DMS79 (cell line): ENCODE results near the gene IFT27.
"Not testable (repeated sequence)": the region's sequence is repeated elsewhere in the genome, so short reads cannot be mapped to it uniquely, and the experiment has no call there.

Experiments used
- DNase-seq: peaks from one replicate; lab custom pipeline; 2025; lab: John Stamatoyannopoulos, UW

IFT27 gene

DNA sequence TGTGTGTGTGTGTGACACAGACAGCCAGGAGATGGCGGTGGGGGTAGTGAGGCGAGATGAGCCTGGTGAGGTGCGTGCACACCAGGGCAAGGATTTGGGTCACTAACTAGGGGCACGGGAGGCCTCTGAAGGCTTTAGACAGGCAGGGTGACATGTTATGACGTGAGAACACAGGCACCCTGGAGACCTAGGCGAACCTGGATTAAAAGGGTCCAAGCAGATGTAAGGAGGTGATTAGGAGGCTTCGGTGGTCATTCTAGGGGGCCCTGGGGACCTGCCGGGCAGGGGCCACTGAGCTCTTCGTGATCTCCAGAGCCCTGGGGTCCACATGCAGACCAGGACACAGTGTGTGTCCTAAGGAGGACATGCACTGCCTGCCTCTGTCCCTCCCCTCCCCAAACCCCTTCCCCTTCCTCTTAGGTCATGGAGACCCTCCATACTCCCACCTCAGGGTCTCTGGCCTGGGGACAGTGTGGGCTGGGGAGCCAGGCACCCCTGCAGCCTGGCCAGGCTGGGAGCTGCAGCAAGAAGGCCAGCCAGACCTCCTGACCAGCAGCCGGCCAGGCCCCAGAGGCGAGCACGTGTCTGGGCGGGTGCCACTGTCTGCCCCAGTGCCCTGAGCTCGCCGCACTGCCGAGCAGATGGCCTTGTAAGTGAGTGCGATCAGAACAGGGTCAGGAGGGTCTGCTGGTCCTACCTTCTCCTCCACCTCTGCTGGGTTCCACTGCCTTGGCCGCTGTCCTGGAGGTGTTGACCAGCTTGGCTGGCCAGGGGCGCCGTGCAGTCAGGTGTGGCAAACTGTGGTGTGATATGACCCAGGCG, 32.1 kb downstream of the IFT27 start:
- no peak for DNase-seq

- no peak for DNase-seq
Measured at GRCh38 chr22:36743011-36743410, 32.9 kb downstream of the IFT27 start.

DNA sequence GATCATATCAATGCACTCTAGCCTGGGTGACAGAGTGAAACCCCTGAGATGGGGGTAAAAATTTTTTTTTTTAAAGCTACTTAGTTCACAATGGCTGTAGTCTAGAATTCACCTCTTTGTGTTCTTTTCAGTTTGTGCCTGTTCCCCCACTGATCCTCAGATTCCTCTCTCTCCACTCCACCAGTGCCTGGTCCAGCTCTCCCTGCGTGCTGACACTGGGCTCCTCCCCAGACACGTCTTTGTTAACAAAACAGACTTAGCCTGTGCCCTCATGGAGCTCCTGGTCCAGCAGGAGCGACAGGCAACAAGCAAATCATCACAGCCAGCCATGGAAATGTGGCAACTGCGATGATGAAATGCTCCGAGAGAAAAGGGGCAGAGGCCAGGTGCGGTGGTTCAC, 34.0 kb downstream of the IFT27 start:
- no peak for DNase-seq

GRCh38 chr22:36741204-36741793, 34.6 kb downstream of the IFT27 start:
- no peak for DNase-seq

GRCh38 chr22:36740716-36741115, 35.2 kb downstream of the IFT27 start:
- DNase-seq: no peak

DNA sequence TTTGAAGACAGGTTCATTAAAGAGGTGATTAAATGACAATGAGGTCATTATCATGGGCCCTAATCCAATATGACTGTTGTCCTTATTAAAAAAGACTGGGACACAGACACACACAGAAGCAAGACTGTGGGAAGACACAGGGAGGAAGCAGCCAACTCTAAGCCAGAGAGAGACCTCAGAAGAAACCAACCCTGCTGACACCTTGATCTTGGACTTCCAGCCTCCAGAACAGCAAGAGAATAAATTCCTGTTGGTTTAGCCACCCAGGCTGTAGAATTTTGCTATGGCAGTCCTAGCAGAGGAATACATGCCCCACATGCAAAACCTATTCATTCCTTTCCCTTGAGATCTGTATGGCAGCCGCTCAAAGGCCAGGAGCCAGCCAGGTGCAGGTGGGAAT, 36.7 kb downstream of the IFT27 start:
- no peak for DNase-seq

- DNase-seq: no peak
Measured at GRCh38 chr22:36738416-36739020, 37.4 kb downstream of the IFT27 start.

GRCh38 chr22:36737776-36738175, 38.1 kb downstream of the IFT27 start:
- no peak for DNase-seq

- DNase-seq: no peak
Measured at GRCh38 chr22:36736701-36737320, 39.1 kb downstream of the IFT27 start.

DNA sequence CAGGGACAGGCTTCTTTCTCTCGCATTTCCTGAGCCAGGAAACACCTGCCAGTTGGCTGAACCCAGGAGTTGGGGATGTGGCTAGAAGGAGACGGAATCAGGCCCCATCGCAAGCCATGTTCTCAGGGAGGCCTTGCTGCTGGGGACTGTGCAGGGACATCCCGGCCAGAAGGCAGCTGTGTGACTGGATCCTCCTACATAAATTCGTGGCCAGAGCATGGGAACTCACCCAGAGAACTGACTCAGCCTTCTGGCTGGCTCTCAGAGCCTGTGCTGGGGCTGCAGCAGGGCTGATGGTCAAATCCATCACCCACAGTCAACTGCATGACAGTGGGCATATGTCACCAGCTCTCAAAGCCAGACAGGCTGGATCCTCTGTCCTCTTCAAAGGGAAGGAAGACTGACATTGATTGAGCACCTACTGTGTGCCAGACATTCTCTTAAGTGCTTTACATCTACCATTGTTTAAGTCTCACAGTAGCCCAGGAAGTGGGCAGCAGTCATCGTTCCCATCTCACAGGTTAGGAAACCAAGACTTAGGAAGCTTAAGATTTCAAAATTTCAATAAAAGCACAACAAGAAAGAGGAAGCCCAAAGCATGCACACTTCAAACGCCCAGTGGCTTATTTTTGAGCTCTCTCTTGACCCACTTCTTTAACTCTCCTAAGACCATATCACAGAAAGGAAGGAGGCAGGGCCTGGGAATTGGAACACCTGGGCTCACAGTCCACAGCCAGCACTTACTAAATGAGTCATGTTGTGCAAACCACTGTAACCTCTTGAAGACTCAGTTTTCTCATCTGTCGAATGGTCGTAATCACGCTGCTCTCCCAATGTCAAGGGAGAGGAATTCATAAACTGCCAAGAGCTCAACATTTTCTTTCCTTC, 41.5 kb downstream of the IFT27 start:
- no peak for DNase-seq

- no peak for DNase-seq
Measured at GRCh38 chr22:36733271-36733670, 42.6 kb downstream of the IFT27 start.

DNA sequence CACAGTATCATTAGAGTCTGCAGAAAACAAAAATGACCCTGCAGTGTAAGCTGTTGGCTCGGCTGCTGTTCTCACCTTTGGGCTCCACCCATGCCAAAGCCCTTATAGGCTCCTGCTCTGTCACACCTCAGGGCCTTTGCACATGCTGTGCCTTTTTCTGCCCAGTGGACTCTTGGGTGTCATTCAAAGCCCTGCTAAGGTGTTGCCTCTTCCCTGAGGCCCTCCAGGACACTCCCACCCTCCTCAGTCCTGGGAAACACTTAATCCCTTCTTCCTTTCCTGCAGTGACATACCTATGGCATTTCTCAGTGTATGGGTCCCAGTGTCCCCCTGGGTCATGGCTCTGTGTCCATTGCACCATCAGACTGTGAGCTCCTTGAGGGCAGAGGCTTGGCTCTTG, 43.3 kb downstream of the IFT27 start:
- no peak for DNase-seq

- no peak for DNase-seq
Measured at GRCh38 chr22:36731916-36732315, 44.0 kb downstream of the IFT27 start.

DNA sequence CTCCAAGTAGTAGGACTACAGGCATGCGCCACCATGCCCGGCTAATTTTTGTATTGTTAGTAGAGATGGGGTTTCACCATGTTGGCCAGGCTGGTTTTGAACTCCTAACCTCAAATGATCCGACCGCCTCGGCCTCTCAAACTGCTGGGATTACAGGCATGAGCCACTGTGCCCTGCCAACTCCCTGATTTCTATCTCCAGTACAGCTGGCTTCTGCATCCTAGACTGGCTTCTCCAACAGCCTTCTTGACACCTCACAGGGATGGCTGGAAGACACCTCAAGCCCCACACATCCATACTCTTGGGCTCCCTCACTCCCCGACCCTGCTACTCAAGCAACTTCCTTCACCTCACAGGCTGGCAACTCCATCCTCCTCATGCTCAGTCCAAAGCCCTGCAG, 44.6 kb downstream of the IFT27 start:
- DNase-seq: not testable (repeated sequence)

DNA sequence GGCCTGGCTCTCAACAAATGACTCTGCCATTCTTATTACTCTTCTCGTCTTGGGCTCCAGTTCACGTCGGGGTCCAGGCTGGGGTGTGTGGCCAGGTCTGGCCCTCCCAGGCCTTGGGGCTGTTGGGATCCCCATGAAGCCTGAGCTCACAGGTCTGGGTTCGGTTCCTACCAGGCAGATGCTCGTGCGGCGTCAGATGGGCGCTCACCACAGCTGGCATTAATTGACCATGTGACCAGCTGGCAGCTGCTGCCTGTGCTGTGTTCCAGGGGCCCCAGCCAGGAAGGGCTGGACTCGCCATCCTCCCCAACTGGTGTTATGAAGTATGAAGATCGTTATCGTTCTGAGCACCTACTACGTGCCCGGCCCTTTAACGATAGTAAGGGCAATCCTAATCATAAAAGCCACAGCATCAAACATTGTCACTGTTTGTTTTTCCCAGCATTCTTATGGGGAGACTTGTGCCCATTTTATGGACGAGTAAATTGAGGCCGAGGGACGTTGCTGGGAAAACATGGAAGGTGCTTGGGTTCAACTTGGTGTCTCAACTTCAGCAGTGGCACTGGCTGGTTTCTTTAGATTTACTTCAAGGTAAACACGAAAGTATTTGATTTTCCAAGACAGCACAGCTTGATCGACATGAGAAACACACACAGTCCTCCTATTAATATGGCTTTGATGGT, 45.6 kb downstream of the IFT27 start:
- DNase-seq: no peak

- no peak for DNase-seq
Measured at GRCh38 chr22:36729321-36729720, 46.6 kb downstream of the IFT27 start.

DNA sequence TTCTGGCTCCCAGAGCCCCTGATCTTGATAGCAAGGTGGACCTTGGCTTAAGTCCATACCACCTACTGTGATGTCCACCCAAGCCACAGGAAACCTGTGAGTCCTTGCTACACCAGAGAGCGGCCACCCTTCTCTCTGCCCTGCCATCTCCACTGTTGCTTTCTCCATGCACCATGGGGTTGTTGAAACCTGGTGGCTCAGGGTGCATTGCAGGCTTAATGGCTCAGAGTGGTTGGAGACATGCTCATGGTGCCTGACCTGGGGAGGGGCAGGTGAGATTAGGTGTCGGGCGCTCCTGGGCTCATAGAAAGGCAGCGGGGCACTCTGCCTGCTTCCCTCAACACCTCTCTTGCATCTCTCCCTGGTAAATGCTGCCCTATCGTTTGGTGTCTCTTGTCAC, 47.4 kb downstream of the IFT27 start:
- no peak for DNase-seq

- no peak for DNase-seq
Measured at GRCh38 chr22:36727927-36728488, 47.9 kb downstream of the IFT27 start.

DNA sequence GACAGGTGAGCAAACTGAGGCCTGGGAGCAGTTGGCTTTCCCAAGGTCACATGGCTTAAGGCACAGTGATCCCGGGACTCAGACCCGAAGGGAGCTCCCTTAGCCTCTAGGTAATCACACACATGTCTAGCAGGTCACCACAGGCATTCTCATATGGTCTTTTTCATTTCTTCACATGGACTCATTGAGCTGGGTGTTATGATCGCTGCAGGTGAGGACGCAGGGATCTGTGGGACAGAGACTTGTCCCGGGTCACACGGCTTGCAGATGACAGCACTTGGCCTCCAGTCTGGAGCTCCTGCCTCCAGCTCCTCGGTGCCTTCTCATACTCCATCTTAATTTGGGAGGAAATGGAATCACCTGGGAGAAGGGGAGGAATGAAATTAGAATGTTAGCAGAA, 48.8 kb downstream of the IFT27 start:
- DNase-seq: no peak

GRCh38 chr22:36726007-36726380, 49.9 kb downstream of the IFT27 start:
- no peak for DNase-seq

GRCh38 chr22:36725366-36726006, 50.4 kb downstream of the IFT27 start:
- no peak for DNase-seq
